GM21526 (cell line): Measurements from ENCODE around the gene TTC9C.
"Not testable (repeated sequence)": the region's sequence is repeated elsewhere in the genome, so short reads cannot be mapped to it uniquely, and the experiment has no call there.

Experiments used
- ATAC-seq: cut with Tn5 transposase; IDR thresholded peaks from one replicate; pipeline ENCODE4 v1.9.1; 2021; ENCODE audit warnings: moderate library complexity; ENCODE audit not compliant: unreplicated experiment, low FRiP score

The TTC9C gene, protein sequence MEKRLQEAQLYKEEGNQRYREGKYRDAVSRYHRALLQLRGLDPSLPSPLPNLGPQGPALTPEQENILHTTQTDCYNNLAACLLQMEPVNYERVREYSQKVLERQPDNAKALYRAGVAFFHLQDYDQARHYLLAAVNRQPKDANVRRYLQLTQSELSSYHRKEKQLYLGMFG

DNA sequence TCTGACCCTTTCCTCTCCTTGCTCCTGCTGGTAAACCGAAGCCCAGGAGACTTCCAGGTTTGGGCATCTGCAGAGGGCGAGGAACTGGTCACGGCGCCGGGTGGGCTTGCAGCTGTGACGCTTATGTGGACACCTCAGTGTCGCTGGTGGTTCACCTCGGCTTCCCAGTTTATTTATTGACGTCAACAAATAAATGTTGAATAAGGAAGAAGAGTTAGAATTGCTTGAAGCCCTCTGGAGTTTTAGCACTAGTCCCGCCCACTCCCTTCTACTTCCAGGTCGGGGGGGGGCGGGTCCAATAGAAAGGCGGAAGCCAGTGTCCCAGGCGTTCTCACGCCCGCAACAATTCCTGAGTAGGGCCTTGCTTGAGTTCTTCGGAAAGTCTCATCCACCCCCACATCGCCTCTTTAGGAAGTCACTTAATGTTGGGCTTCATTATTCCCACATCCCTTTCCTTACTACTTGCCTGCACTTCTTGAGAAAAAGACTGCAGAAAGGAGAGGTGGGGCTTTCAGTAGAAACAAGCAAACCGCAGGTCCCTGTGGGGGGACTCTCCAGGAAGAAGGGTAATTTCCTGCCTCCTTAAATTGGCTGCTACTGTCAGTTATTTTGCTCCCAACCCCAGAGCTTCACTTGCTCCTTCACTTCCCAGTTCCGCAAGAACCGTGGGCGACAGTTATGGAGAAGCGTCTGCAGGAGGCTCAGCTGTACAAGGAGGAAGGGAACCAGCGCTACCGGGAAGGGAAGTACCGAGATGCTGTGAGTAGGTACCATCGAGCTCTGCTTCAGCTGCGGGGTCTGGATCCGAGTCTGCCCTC is at the start of gene TTC9C:
TTC9C (plus strand) TSS at position 316 of the 818 bp plus-strand sequence; CDS start at position 679, 363 bp downstream.
- ATAC-seq: peak; percentile 15

DNA sequence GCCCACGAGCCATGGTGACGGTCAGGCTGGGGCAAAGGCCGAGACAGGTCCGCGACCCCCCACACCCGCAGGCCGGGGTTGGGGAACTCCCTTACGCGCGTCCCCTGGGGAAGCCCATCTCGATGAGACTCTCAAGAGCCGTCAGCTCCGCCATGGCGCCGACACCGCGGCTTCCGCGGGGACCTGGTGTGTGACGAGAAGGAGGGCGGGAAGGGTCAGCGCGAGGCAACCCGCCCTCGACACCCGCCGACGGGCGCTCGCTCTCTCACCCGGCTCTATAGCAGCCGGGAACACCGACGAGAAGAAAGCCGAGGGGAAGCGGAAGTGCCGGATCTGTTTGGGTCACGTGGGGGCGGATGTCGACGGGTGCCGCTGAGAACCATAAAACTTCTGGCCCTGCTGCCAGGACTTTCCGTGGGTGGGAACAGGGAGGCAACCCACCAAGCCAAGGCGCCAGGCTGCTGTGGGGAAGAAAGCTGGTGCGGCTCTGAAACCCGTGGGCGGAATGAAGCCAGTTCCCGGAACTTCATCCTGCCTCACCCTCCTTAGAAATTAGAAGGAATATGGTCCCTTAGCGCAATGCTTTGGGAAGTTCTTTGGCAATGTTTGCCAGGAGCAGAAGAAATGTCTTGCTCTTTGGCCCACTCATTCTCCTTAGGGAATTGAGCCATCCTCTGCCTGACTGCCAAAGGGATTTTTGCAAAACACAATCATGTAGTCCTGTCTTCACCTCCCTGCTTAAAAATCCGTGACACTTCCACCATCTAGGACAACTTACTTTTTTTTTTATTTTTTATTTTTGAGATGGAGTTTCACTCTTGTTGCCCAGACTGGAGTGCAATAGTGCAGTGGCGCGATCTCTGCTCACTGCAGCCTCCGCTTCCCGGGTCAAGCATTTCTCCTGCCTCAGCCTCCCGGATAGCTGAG is 49.3 kb upstream of the TTC9C start, which contains the start of gene UBXN1:
UBXN1 (minus strand) TSS at position 304 of the 927 bp plus-strand sequence; CDS start at position 154, 150 bp downstream.
- no peak for ATAC-seq

DNA sequence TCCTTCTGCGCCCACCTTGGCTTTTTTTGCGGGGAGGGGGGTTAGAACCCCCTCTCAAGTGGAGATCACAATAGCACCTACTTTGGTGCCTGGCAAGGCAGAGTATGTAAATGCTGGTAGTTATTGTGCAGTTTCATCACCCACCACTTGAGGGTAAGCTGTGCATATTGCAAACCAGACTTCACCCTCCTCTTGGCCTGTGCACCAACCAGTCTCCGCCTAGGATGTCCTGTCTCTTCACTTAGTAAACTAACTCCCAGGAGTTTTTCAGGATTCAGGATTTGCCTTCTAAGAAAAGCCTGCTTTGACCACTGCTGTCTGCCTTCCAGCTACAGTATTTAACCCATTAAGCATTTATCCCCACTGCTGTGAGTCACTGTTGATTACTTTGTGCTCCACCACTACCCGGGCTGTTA is 47.5 kb upstream of the TTC9C start:
- no peak for ATAC-seq

DNA sequence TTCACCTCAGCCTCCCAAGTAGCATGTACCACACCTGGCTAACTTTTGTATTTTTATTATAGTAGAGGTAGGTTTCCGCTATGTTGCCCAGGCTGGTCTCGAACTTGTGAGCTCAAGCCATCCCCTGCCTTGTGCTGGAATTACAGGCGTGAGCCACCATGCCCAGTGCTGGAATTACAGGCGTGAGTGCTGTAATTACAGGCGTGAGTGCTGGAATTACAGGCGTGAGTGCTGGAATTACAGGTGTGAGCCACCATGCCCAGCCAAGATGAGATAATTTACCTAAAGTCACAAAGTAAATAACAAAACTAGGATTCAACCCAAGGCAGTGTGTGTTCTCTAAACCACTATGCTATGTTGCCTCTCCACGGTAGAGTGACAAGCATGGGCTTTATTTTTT is 45.8 kb upstream of the TTC9C start:
- no peak for ATAC-seq

DNA sequence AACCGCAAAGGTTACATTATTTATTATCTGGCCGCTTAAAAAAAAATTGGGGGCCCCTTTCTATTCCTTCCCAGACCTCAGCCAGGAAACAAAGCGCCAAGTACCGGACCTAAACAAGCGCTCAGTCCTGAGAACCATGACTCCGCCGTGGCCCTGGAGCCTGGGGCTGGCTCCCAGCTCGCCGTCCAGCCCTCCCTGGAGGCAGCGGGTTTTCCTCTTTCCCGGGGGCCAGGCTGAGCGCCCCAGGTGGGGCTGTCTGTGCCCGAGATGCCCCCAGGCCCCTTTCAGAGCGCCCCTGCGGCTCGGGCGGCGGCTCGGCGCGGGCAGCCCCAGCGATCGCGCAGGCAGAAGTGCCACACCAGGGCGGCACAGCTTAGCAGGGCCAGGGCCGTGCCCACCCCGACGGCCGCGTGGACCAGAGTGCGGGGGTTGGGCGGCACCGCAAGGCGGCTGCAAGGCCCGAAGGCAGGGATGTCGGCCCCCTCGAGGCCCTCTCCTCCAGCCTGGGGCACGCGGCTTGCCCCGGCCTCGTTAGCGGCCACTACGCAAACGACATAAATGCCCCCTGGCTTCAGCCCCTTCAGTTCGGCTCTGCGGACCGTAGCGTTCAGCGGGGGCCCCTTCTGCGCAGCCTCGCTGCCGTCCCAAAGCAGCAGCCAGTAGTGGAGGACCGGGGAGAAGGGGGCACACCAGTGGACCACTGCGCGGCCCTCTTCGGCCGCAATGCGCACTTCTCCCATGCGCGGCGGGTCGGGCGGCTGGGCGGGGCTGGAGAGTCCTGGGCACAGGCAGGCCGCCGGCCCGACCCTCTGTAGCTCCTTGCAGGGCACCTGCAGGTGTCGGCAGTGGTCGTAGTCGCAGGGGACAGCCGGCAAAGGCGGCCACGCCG is 40.5 kb upstream of the TTC9C start:
- ATAC-seq: no peak

DNA sequence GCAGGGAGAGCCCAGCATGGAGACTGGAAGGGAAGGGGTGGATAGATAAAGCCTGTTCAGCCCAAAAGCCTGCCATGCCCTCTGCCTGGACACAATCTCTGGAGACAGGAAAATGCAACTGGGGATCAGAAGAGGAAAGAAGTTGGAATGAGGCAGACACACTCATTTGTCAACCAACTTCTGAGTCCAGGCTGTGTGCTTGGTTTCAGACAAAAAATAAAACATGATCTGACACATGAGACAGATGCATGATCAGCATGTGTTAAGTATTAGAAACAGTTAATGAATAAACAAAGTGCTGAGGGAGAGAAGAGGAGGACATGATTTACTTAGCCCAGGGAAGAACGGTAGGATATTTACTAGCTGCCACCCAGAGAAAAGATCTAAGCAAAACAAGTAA is 39.8 kb upstream of the TTC9C start:
- no peak for ATAC-seq

DNA sequence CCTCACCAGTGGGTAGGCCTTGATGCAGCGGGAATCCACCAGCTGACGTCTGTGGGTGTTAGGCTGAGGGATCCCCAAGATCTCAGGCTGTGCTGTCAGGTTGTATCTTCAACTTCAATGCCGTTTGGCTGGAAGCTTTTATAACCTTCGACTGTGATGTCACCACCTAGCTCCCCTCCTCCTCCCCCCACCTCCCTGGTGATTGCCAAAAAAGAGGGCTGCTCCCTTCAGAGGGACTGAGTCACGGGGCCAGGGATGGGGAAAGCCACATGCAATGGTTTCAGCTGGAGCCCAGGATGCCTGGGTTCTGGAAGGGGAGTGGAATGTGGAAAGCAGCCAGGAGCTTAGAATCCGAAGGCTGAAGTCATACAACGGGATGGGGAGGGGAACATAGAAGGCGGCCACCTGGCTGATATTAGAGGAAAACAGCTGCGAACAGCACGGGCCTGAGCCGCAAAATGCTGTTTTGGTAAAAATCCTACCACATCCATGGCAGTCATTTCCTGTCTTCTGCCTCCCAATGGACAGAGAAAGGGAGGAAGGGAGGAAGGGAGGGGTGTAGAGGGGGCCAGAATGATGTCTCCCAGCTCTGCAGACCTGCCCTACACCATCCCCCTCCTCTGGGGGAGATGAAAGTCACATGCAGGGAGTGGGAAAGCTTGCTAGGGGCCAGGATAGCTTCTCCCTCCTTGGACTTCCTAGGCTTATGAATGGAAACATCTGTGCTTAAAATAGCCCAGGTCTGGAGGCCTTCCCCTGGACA is 38.7 kb upstream of the TTC9C start, which contains the start of gene LRRN4CL:
LRRN4CL (minus strand) TSS at position 110 of the 763 bp plus-strand sequence. CDS start 1,022 bp downstream, outside the sequence.
- no peak for ATAC-seq

DNA sequence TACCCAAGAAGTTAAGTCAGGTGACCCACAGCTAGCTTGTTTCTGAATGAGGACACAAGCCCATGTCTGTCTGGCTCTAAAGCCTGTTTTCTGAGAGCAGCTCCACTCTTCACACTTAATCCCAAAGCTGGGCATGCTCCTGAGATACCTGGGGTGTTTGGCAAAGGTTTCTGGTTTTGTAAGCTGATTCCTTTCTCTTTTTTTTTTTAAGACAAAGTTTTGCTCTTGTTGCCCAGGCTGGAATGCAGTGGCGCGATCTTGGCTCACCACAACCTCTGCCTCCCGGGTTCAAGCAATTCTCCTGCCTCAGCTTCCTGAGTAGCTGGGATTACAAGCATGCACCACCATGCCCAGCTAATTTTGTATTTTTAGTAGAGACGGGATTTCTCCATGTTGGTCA is 34.7 kb upstream of the TTC9C start:
- ATAC-seq: not testable (repeated sequence)

DNA sequence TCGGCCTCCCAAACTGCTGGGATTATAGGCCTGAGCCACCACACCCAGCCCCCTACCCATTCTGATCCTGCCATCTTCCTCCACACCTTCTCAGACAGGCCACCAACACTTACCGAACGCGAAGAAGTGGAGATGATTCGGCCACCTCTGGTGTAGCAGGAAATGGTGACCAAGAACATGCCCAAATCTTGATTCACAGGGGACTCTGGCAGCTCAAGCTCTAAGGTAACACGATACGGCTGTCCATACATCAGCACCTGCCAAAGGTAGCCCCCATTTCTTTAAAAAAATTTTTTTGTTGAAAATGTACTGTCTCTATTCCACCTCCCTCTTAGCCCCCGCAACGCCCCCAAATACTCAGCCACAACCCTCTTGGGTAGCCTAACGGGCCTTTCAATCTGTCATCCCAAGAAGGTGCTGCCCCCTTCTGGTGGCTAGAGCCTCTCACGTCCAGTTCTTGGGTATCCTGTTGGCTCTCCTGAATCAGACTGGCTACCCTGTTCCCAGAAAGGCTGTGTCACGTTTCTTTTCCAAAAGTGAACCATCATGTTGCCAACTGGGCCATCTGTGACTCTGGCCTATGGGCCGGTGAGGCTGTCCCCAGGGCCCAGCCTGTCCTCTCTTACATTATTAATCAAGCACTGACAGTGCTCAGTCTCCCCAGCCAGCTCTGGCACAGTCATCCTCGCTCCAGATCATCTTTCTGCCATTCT is 33.7 kb upstream of the TTC9C start:
- ATAC-seq: no peak

DNA sequence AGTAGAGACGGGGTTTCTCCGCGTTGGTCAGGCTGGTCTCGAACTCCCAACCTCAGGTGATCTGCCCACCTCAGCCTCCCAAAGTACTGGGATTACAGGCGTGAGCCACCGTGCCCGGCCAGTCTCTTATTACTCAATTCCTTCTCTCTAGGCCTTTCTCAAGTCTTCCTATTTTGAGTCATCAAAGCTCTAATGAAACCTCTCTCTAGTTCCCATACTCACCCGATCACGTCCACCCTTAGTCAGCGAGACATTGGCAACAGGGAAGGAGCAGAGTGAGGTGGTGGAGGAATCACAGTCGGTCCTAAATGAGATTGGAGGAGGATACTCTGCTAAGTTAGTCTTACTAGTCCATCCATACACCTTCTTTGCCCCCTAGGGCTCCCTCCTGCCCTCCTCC is 26.0 kb upstream of the TTC9C start:
- ATAC-seq: no peak

DNA sequence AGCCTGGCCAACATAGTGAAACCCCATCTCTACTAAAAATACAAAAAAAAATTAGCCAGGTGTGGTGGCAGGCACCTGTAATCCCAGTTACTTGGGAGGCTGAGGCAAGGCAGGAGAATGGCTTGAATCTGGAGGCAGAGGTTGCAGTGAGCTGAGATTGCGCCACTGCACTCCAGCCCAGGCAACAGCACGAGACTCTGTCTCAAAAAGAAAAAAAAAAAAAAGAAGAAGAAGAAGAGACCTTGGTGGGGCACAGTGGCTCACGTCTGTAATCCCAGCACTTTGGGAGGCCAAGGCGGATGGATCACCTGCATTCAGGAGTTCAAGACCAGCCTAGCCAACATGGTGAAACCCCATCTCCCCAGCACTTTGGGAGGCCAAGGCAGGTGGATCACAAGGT is 24.4 kb upstream of the TTC9C start:
- ATAC-seq: not testable (repeated sequence)

DNA sequence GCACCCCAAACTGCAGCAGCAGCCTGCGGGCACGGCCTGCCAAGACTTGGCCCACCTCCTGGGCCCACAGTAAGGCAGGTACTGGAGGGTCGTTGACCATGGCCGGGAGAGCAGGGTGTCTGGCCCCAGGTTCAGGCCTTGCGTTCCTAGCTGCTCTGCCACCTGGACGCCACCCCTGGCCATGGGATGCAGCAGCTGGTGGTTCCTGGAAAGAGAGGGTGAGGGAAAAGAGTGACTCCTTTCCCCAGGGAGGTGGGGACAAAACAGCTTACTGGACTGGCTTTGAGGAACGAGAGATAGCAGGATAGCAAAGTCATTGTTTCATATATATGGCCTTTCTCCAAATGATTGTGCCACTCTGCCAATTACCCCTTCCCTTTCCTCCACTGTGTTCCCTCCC is 22.9 kb upstream of the TTC9C start:
- no peak for ATAC-seq

DNA sequence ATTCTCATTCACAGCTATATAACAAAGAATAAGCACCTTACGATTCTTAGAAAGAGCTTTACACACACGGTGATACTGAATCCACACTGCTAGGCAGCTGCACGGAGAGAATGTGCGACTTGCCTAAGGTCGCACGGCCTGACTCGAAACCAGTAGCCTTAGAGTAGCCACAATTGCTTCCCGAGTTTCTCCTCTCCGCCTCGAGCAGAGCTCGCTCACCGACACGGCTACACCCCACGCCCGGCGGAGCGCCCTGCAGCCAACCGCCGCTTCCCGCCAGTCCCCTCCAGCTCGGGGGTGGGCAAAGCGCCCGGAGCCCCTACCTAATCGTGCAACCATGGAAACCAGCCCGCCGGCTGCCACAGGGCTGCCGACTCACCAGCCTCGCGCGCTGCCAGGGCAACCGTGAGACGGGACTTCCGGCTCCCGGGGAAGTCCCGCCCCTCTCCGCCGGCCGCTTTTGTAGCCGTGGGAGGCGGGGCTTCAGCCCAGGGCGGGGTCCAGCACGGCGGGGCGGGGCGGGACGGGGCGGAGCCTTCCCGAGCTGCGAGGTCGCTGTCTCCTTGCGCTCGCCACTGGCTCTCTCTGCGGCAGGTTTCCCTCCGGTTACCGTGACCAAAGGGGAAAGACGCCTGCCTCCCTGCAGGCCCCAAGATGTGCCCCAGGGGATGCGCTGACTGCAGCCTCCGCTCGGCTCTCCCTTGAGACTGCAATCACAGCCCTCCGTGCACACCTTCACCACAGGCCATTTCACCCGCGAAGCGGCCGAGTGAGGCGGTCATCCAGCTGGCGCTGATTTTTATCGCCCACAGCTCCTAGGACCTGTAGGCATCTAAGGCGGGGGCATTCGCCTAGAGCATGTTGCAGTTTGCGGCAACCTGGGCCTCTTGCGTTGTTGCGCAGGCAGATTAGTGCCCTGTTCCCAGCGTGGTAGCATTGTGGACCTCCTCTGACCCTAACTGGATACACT is 22.1 kb upstream of the TTC9C start:
- ATAC-seq: peak; percentile 43

DNA sequence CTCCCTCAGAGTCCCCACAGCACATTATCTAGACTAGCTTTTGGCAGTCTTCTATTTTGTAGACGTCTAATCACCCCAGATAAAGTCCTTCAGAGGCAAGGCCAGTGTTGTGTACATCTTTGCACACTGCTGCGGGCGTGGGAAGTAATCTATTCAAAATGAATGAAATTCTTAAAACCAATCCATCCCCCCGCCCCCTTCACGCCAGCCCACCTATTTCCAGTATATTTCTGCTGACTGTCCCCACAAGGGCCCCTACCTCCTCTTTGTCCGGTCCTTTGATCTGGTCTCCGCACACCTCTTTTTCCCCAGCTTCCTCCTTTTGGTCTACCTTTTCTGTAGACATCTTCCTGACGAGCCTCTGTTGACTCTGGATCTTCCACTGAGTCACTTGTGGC is 21.4 kb upstream of the TTC9C start:
- ATAC-seq: no peak

DNA sequence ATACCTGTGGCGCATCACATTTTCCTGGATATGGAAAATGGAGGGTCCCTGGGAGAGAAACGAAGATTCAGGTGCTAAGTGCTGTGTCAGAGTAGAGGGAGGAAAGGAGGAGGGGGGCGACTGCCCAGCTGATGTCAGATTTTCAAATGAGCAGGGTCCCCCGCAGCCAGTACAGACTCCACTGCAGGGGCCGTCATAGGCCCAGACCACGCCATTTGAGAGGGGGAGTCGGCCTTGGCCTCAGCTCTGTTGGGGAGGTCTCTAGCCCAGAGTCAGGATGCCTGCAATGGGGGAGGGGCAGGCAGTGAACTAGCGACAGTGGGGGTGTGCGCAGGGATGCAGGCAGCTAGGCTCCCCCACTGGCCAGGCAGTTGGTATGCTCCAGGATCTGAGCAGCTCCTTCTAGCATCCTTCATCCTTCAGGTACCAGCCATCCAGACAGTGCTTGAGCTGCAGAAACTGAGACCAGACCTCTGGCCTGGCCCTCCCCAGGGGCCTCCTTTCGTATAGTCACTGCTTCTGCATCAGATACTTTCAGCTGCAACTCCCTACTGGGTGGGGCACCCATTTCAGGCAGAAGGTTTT is 20.9 kb upstream of the TTC9C start, which contains the start of the genes BSCL2 and GNG3:
BSCL2 (minus strand) TSS at position 148 of the 585 bp plus-strand sequence. CDS start 229 bp downstream, outside the sequence.
GNG3 (plus strand) TSS at position 400 of the 585 bp plus-strand sequence. CDS start 620 bp downstream, outside the sequence.
- ATAC-seq: no peak

DNA sequence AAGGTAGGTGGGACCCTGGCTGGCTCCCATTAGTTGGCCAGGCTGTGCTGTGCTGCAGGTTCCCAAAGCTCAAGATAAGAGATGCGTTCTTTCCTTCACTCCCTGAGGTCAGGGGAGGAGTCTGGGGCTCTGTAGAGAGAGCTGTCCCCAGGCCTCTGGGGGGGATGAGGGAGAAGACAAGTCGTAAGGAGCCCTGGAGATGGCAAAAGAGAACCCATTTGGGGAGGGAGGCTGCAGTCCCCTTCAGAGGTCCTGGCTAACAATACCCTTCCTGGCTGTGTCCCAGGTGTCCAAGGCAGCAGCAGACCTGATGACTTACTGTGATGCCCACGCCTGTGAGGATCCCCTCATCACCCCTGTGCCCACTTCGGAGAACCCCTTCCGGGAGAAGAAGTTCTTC is 19.9 kb upstream of the TTC9C start:
- no peak for ATAC-seq

DNA sequence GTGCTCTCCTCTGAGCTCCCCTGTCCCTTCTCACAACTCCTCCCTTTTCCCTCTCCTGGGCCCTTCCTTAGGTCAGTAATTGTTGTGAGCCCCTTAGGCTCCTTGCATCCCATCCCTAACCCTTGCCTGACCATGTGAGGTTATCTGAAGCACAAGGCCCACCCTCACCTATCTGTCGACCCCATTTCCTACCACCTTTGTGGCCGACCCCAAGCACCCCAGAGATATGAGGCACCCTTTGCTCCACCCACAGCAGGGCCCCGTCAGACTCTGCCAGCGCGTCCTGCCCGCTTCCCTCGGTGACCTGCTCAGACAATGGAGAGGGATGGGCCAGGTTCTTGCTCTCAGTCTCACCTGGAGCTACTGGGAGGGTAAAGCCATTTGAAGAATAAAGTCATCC is 19.5 kb upstream of the TTC9C start:
- peak; percentile 1 for ATAC-seq
